GM21447 (cell line): ENCODE data around the gene ALK.

ENCODE experiments used
- ATAC-seq: cut with Tn5 transposase; IDR thresholded peaks from one replicate; pipeline ENCODE4 v1.9.1; 2021; ENCODE audit not compliant: unreplicated experiment

Gene ALK

GRCh38 chr2:29182920-29183319, 738.5 kb downstream of the ALK start:
- ATAC-seq = no peak

DNA sequence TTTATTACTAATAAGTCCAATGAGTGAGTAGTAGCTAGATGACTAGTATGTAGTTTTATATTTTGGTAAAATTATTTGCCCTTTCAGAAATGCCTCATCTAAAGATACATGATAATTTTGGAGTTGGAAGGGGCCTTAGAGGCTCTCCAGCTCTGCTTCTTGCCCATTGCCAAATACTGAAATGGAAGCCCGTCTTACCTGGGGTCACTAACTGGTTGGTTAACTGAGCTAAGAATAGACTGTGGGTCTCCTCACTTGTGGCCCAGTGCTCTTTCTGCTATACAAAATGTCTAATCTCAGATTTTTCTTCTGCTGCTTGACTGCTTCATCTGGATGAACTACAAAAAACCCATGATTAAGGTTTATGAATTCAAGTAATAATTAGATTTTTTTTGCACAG, 739.1 kb downstream of the ALK start:
- ATAC-seq = no peak

DNA sequence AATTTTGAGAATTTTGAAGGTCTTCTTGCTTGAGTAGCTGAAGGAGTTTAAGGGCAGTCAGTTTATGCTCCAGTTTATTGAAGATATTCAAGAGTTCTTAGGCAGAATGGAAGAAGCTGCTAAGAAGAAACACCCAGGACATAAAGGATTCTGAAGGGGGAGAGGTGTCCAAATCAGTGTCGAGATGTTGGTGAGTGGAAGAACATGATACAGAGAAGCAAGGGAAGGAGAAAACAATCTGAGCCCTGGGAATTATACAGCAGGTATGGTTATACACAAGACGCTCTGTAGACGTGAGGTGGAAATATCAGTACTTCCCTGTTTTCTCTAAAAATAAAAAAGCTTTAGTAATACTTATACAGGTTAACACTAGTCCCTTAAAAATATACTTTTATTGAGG, 746.0 kb downstream of the ALK start:
- ATAC-seq = no peak

- no peak for ATAC-seq
Measured at GRCh38 chr2:29174937-29175336, 746.4 kb downstream of the ALK start.

DNA sequence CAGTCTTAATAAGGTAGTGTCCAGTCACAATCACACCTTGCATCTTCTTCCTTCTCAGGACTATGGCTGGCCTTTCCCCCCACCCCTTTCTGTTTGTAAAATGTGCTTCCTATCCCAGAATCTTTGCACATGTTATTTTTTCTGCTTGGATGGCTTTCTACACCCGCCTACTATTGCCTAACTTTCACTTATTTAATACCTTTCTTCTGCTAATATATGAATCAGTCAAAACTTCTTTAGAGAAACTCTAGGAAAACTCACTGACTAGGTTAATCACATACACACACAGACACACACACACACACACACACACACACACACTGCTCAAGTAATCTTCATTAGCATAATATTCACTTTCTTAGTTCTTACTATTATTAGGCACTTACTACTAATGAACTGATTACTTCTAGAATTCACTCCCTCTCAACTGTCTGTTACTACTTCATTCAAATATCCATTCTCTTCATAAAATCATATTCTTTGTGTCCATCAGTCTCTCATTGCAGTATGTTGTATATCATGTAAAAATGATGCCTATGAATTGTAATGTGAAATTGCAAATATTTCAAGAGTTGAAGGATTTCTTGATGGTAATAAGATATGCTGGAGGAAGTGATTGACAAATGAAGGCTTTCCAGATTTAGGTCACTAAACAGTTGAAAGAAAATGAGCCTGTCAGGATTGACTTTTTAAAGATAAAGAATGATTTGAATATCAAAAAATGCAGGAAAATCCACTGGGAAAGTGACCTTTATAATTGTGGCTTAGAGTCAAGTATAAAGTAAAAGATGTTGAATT, 754.9 kb downstream of the ALK start:
- ATAC-seq = no peak

DNA sequence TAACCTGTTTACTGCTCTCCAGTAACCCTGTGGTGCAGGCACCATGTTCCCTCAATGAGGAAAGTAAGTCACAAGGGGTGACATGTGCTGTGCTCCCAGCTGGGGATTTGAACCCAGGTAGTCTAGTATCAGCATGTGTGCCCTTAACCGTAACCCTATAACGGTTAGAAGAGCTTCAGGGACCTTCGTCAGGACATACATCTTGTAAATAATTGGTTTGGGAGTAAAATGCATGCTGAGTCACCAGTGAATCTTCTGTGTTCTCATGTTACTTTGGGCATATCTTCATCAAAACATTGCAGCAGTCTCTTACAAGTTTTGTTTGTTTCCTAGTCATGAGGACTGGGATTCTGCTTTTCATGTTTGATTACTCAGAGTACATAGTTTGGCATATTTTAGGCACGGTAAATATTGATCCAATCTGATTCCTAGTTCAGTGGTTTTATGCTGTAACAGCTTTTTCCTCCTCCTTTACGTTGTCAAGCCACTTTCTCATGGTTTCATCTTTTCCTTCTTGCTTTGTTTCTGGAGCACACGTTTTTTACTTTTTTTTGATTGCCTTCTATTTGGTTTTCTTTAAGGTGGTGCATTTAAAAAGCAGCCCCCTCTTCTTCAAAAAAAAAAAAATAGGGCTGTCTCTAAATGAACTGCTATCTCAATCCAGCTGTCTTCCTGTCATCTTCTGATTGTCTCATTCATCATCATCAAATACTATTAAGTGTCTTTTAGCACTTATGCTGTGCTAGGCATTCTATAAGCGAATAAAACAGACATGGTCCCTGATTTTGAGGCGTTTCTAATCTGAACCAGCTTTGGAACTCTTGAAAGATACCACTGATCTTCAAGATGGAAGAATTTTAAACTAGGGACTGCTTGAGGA, 755.8 kb downstream of the ALK start:
- ATAC-seq = no peak

DNA sequence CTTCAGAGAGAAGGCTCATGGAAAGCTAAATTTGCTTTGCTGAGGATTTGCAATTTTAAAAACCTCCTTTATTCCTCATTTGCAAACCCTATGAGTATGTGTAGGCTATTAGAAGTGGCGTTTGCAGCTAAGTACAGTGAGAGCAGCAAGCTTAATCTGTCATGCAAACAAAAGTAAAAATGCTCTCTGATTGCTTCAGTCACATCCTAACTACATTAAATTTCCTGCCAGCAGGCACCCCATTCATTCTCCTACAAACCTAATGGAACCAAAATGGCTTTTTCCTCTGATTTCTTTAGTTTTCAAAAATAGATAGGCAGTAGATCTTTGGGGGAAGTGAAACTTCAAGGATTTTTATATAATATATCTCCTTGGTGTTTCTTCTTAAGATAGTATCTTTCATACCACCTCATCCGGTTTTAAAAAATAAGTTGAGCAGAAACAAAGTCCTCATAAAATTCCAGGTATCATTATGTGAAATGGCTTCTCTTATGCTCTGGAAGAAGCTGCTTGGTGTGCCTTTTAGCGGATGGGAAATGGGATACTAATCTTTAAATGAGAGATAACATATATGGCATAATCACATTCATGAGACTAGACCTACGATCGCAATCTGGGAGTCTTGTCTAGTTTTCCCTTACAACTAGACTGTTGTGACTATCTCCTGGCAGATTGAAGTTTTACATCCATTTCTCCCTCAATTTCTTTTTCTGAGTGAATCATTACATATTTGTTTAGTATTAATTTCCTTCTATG, 757.1 kb downstream of the ALK start:
- ATAC-seq = no peak

GRCh38 chr2:29162204-29162928, 759.0 kb downstream of the ALK start:
- ATAC-seq = no peak

DNA sequence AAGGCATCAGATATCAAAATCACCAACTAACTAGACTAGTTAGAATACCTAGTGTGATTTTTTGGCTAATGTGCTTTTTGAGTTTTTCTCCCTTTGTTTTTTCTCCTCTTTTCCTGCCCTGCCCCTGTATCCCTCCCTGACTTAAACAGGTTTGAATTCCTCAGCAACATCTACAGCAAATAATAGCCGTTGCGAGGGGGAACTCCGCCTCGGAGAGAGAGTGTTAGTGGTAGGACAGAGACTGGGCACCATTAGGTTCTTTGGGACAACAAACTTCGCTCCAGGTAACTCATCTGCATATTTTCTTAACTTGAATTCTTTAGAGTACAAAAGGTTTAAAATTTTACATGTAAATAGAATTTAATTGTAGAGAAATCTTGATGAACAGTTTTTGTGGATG, 761.2 kb downstream of the ALK start:
- ATAC-seq = no peak

DNA sequence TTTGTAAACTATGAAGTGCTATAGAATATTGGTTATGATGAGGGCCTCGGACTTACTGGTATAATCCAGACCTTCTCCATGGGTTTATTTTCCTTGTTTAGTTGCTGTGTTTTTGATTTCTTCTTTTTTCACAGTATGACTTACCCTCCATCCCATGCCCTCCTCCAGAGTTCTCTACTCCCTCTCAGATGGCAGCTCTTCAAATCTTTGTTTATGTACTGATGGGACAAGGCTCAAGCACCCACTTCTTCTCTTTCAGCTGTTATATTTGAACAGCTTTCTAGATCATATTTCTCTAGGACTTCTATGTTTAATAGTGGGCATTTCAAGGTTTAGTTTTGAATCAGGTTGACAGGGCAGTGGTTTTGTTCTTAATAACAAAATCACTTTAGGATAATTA, 762.3 kb downstream of the ALK start:
- ATAC-seq = no peak

- no peak for ATAC-seq
Measured at GRCh38 chr2:29157131-29157530, 764.3 kb downstream of the ALK start.

- no peak for ATAC-seq
Measured at GRCh38 chr2:29155578-29155977, 765.8 kb downstream of the ALK start.

- no peak for ATAC-seq
Measured at GRCh38 chr2:29154610-29155009, 766.8 kb downstream of the ALK start.

- ATAC-seq = no peak
Measured at GRCh38 chr2:29147963-29148362, 773.4 kb downstream of the ALK start.

DNA sequence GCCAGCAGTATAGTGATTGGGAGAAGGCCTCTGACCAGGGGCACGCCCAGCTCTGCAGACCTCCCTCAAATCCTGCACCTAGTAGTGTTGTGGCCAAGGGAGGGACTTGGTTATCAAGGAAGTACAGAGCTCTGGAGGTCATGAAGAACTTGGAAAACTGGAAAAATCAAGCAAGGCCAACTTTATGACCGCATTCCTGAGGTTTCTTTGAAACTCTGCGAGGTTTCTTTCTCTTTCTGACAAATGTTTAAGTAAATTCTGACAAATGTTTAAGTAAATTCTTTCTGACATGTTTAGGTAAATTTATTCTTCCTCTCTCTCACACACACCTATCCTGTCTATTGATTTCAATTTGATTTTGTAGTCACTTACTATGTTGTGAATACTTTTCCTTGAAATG, 775.2 kb downstream of the ALK start:
- ATAC-seq = no peak

DNA sequence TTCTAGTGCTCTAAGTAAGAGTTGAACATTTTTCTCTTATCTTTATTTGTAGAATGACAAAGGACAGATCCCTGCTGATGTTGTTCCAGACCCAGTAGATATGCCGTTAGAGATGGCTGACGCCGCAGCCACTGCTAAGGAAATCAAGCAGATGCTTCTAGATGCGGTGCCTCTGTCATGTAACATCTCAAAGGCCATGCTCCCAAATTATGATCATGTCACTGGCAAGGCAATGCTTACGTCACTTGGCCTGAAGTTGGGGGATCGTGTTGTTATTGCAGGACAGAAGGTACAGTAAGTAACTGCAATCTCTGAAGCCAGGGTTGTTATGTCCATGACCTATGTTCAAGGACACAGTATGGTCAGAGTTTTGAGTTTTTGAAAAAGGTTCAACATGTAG, 777.7 kb downstream of the ALK start:
- ATAC-seq = no peak
